ENCODE data around the gene GABRG2.

Gene GABRG2

DNA sequence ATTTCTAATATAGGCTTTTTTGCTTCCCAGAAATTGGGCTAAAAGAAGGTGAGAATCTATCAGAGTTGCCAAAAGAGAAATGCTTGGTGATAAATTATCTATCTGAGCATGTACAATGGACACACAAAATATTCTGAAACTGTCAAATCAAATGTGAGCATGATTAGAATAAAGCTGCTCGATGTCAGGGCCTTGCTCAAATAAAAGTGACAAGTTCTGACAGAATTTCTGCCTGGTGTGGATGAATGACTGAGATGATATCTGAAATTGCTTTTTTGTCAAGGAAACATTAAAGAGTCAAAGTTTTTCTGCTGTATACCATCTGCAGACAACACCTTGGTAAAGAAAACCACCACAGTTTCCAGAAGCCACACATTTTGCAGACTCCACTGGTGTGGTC, 128.8 kb downstream of the GABRG2 start:
- DNase-seq: no peak

GRCh38 chr5:162202285-162202880, 134.8 kb downstream of the GABRG2 start:
- DNase-seq: no peak

Data from NCI-H1105 treated with DMSO at 0.1 percent for 48 hours (cell line).